CD4-positive, alpha-beta memory T cell (primary cell): ENCODE measurements around the gene BPGM. TPM values are rescaled to one million over a fixed set of nuclear protein-coding genes. Genes with fewer than 3 reads are reported as not detected.

Source experiments
- CTCF ChIA-PET: fragments of 350-600 bp; sonication (Branson Sonifier 250); formaldehyde crosslinking; loops from one replicate; lab custom pipeline; 2021; ENCODE audit warnings: inconsistent platforms; ENCODE audit not compliant: partially characterized antibody; lab: Charles Lee
- POLR2A ChIA-PET: fragments of 350-600 bp; sonication (Branson Sonifier 250); formaldehyde crosslinking; loops from one replicate; lab custom pipeline; 2021; ENCODE audit not compliant: partially characterized antibody; lab: Charles Lee
- DNase-seq, 5 donors: peaks; one replicate each; pipeline versions ENCODE4 v3.0.0 to v3.0.0-alpha.2; 2020 to 2022; ENCODE audit warnings: mixed read lengths in 1 of 5
- H3K27ac ChIP-seq: one replicate; pipeline ENCODE4 v1.7.0; 2013; ENCODE audit warnings: low read depth, low read length
- H3K27me3 ChIP-seq: 2 replicates; pipeline ENCODE4 v1.7.0; 2013; ENCODE audit warnings: mild to moderate bottlenecking, low read length, moderate library complexity; ENCODE audit not compliant: insufficient read depth
- H3K36me3 ChIP-seq: 2 replicates; pipeline ENCODE4 v1.7.0; 2013; ENCODE audit warnings: mild to moderate bottlenecking, low read length, moderate library complexity; ENCODE audit not compliant: insufficient read depth
- H3K4me1 ChIP-seq: 2 replicates; pipeline ENCODE4 v1.7.0; 2013; ENCODE audit warnings: mild to moderate bottlenecking, low read length, moderate library complexity; ENCODE audit not compliant: insufficient read depth
- H3K4me3 ChIP-seq, 2 donors: one replicate each; pipeline ENCODE4 v1.7.0; 2013; ENCODE audit warnings: low read length in 2 of 2, mild to moderate bottlenecking in 1 of 2
- H3K9me3 ChIP-seq, 2 donors: one replicate each; pipeline ENCODE4 v1.7.0; 2013; ENCODE audit warnings: low read length in 2 of 2, control low read depth in 1 of 2; ENCODE audit not compliant: control insufficient read depth in 1 of 2
- H3K27ac Mint-ChIP-seq, 7 donors: one replicate each; pipeline ENCODE4 v1.8.0; 2020 to 2021; ENCODE audit warnings: mixed read lengths in 7 of 7, mild to moderate bottlenecking in 6 of 7, inconsistent platforms in 3 of 7, moderate library complexity in 3 of 7
- H3K27me3 Mint-ChIP-seq, 2 donors: one replicate each; pipeline ENCODE4 v1.8.0; 2020 to 2021; ENCODE audit warnings: mixed read lengths in 2 of 2
- H3K36me3 Mint-ChIP-seq, 2 donors: one replicate each; pipeline ENCODE4 v1.8.0; 2020 to 2021; ENCODE audit warnings: mixed read lengths in 2 of 2, inconsistent platforms in 1 of 2, mild to moderate bottlenecking in 1 of 2
- H3K4me1 Mint-ChIP-seq, 4 donors: one replicate each; pipeline ENCODE4 v1.8.0; 2020 to 2021; ENCODE audit warnings: mixed read lengths in 4 of 4, mild to moderate bottlenecking in 1 of 4
- H3K4me3 Mint-ChIP-seq, 8 donors: one replicate each; pipeline ENCODE4 v1.8.0; 2020 to 2021; ENCODE audit warnings: mixed read lengths in 8 of 8, mild to moderate bottlenecking in 7 of 8, moderate library complexity in 6 of 8, inconsistent platforms in 3 of 8
- H3K9me3 Mint-ChIP-seq, 8 donors: one replicate each; pipeline ENCODE4 v1.8.0; 2020 to 2021; ENCODE audit warnings: mixed read lengths in 8 of 8, mild to moderate bottlenecking in 5 of 8, inconsistent platforms in 3 of 8, moderate library complexity in 1 of 8
- intact Hi-C: fragments of 100-400 bp; cut with micrococcal nuclease; formaldehyde crosslinking; loops from one replicate; pipeline ENCODE4 v1.15.1; 2023
- polyA plus RNA-seq, 2 donors: library from polyadenylated mRNA; unstranded; fragments of 300-500 nt; fragmentation: Illumina TruSeq; gene quantifications; one replicate each; pipeline ENCODE4 v1.2.3, GENCODE V29; 2021
- total RNA-seq, 2 experiments: library from RNA; stranded (reverse); gene quantifications; one replicate each; pipeline ENCODE4 v1.2.3, GENCODE V29; 2021

Gene BPGM
- total and polyA plus RNA-seq, 4 experiments from 2014 or later, result 13.7 to 27.8 (median 18.4) TPM

DNA sequence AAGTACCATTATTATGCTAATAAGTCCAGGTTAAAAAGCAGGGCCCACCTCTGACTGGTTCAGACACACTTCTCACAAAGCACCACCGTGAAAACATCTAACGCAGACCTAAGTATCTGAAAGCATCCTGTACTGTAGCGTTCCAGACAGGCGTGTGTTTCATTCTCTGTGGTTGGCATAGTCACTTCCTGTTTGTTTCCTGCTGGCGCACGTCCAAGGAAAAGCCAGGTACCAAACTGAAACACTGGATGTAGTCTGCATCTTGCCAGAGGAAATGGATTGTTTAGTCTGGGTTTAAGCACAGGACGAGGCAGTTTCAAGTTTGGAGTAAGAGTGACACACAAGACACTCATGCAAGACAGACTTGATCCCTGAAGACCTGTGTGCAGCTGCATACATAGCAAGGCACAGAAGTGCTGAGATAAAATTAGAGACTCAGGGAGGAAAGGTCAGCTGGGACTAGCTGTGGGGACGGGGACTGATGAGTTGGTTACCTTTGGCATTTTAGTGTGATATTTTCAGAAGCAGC lies 23.3 kb downstream of the BPGM start:
- POLR2A ChIA-PET, result interaction anchor here (0.8 to 5.7 kb wide), 7 partner anchors 8 to 499 kb away, joined by 4 to 119 read pairs (median 5); partner anchors contain the start of gene BPGM
- intact Hi-C loops, result loop anchor here (1.0 to 5.0 kb wide), 4 partner anchors 24 to 541 kb away; partner anchors contain the start of genes BPGM and WDR91

GRCh38 chr7:134671609-134672008 lies 25.0 kb downstream of the BPGM start:
- Histone ChIP-seq H3K9me3 (no peaks in the 10 kb centered on the region), H3K36me3 (no peaks in the 10 kb centered on the region), H3K4me1 (peaks cover 33% of the 10 kb centered on the region), H3K27me3 (no peaks in the 10 kb centered on the region), H3K4me3 (no peak overlapping the region), H3K27ac (no peak overlapping the region)
- Mint-ChIP-seq H3K36me3 (peaks cover 11 to 14% of the 10 kb centered on the region in 2 donors), H3K4me1 (peaks cover 30 to 44% (median 36%) of the 10 kb centered on the region in 4 donors), H3K27me3 (no peaks in the 10 kb centered on the region), H3K4me3 (peak overlapping the region in 1 of 8 donors; percentile 8), H3K27ac (peak overlapping the region; percentile 32 to 98 (median 79)), H3K9me3 (peaks cover 0 to 8% (median 3%) of the 10 kb centered on the region in 8 donors)
- CTCF ChIA-PET, result interaction anchor here (0.5 to 5.0 kb wide), 2 partner anchors 25 to 40 kb away, joined by 3 to 25 read pairs; partner anchors contain the start of gene BPGM
- DNase-seq, result no peak
- intact Hi-C loops, result loop anchor here (5.0 kb wide), 1 partner anchor 34 kb away; no protein-coding TSS in a partner anchor
- POLR2A ChIA-PET, result interaction anchor here (1.5 to 5.7 kb wide), 2 partner anchors 25 to 39 kb away, joined by 3 to 119 read pairs; partner anchors contain the start of gene BPGM

More for the DNA sequence above, 23.3 kb downstream of the BPGM start:
- H3K27ac ChIP-seq, result peak overlapping the region; percentile 48
- H3K36me3 ChIP-seq, result no peaks in the 10 kb centered on the region
- Mint-ChIP-seq H3K9me3 (peaks cover 0 to 9% (median 3%) of the 10 kb centered on the region in 8 donors), H3K4me3 (peak overlapping the region; percentile 74 to 87 (median 78)), H3K27ac (peak overlapping the region; percentile 91 to 100 (median 98)), H3K27me3 (no peaks in the 10 kb centered on the region), H3K36me3 (peaks cover 16% of the 10 kb centered on the region in 2 donors), H3K4me1 (peaks cover 26 to 46% (median 37%) of the 10 kb centered on the region in 4 donors)
- CTCF ChIA-PET, result interaction anchor here (0.8 to 5.0 kb wide), 6 partner anchors 11 to 499 kb away, joined by 3 to 25 read pairs (median 4); partner anchors contain the start of gene BPGM
- peaks cover 33% of the 10 kb centered on the region for H3K4me1 ChIP-seq
- H3K27me3 ChIP-seq, result no peaks in the 10 kb centered on the region
- H3K9me3 ChIP-seq, result no peaks in the 10 kb centered on the region
- DNase-seq, result peak; percentile 84 to 94 (median 85)
- H3K4me3 ChIP-seq, result peak overlapping the region in 1 of 2 donors; percentile 4

- Mint-ChIP-seq H3K4me3 (no peak overlapping the region), H3K36me3 (peaks cover 18 to 22% of the 10 kb centered on the region in 2 donors), H3K4me1 (peaks cover 26 to 34% (median 30%) of the 10 kb centered on the region in 4 donors), H3K27ac (no peak overlapping the region), H3K27me3 (no peaks in the 10 kb centered on the region), H3K9me3 (peaks cover 0 to 8% (median 3%) of the 10 kb centered on the region in 8 donors)
- ChIA-PET POLR2A (interaction anchor here (1.3 kb wide), 1 partner anchor 27 kb away, joined by 4 read pairs; no protein-coding TSS in a partner anchor), CTCF (interaction anchor here (0.7 kb wide), 1 partner anchor 52 kb away, joined by 3 read pairs; no protein-coding TSS in a partner anchor)
- H3K4me1 ChIP-seq, result peaks cover 18% of the 10 kb centered on the region
- no peaks in the 10 kb centered on the region for H3K9me3 ChIP-seq
- intact Hi-C loops, result loop anchor here (5.0 kb wide), 1 partner anchor 37 kb away; no protein-coding TSS in a partner anchor
- DNase-seq, result no peak
- no peak overlapping the region for H3K27ac ChIP-seq
- H3K4me3 ChIP-seq, result no peak overlapping the region
- no peaks in the 10 kb centered on the region for H3K36me3 ChIP-seq
- H3K27me3 ChIP-seq, result no peaks in the 10 kb centered on the region
Measured at GRCh38 chr7:134674424-134674823, 27.8 kb downstream of the BPGM start.

DNA sequence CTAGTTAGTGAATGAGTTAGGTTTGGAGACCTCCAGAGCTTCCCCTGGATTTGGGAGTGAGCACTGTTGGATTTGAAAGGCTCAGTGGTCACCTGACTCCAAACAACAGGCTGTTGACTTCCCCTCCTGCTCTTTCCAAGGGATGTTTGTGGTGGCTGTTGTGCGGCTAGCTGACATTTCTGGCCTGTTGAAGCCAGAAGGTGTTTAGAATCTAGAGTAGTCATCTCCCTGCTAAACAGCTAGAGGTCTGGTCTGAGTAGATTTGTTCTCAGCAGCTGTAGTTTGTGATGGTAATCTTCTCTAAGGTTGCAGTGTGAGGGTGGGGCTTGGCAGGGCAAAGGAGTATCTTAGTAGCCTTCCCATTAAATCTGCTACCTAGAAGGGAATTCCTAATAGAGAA lies 30.1 kb downstream of the BPGM start:
- intact Hi-C loops, result no loop called here
- Mint-ChIP-seq H3K4me1 (peaks cover 11 to 18% (median 17%) of the 10 kb centered on the region in 4 donors), H3K9me3 (peaks cover 0 to 8% (median 4%) of the 10 kb centered on the region in 8 donors), H3K36me3 (peaks cover 27 to 34% of the 10 kb centered on the region in 2 donors), H3K4me3 (no peak overlapping the region), H3K27ac (peak overlapping the region in 6 of 7 donors; percentile 0 to 63 (median 6)), H3K27me3 (no peaks in the 10 kb centered on the region)
- POLR2A ChIA-PET, result interaction anchor here (1.9 kb wide), 1 partner anchor 31 kb away, joined by 6 read pairs; no protein-coding TSS in a partner anchor
- no peak for DNase-seq
- Histone ChIP-seq H3K4me3 (no peak overlapping the region), H3K27me3 (no peaks in the 10 kb centered on the region), H3K9me3 (no peaks in the 10 kb centered on the region), H3K27ac (no peak overlapping the region), H3K36me3 (no peaks in the 10 kb centered on the region), H3K4me1 (peaks cover 3% of the 10 kb centered on the region)
- CTCF ChIA-PET, result no interaction called here

DNA sequence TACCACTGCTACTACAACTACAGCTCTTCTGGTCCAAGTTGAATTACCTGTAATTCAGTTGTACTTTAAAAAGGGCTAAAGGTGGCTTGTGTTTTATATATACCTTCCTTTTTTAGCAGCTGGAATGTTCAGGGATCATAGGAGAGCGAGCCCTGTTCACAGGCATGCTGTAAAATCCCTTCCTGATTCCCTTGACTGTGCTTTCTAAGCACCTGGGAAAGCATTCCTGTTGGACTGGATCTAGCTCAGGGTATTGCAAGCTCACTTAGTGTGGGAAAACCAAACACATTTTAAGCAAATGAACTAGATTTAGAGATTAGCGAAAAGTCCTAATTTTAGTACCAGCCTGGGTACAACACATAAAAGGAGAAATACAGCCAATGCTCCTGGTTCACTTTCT lies 31.5 kb downstream of the BPGM start:
- ChIA-PET POLR2A (interaction anchor here (0.9 to 2.4 kb wide), 3 partner anchors 9 to 32 kb away, joined by 3 to 11 read pairs (median 4); no protein-coding TSS in a partner anchor), CTCF (interaction anchor here (1.0 to 1.9 kb wide), 5 partner anchors 9 to 72 kb away, joined by 3 to 6 read pairs (median 6); partner anchors contain the start of gene BPGM)
- Histone ChIP-seq H3K4me3 (no peak overlapping the region), H3K4me1 (no peaks in the 10 kb centered on the region), H3K27me3 (no peaks in the 10 kb centered on the region), H3K36me3 (no peaks in the 10 kb centered on the region), H3K9me3 (no peaks in the 10 kb centered on the region), H3K27ac (no peak overlapping the region)
- Mint-ChIP-seq H3K27me3 (no peaks in the 10 kb centered on the region), H3K4me3 (no peak overlapping the region), H3K4me1 (peaks cover 8 to 14% (median 12%) of the 10 kb centered on the region in 4 donors), H3K9me3 (peaks cover 0 to 8% (median 4%) of the 10 kb centered on the region in 8 donors), H3K27ac (peak overlapping the region in 4 of 7 donors; percentile 17 to 81 (median 63)), H3K36me3 (peaks cover 27 to 34% of the 10 kb centered on the region in 2 donors)
- DNase-seq, result no peak
- intact Hi-C loops, result no loop called here

GRCh38 chr7:134679006-134679405 lies 32.4 kb downstream of the BPGM start:
- H3K4me3 Mint-ChIP-seq, result no peak overlapping the region
- no peak overlapping the region for H3K4me3 ChIP-seq
- no peak overlapping the region for H3K27ac ChIP-seq
- peaks cover 0 to 8% (median 4%) of the 10 kb centered on the region in 8 donors for H3K9me3 Mint-ChIP-seq
- H3K4me1 ChIP-seq, result no peaks in the 10 kb centered on the region
- peak overlapping the region in 6 of 7 donors; percentile 10 to 82 (median 38) for H3K27ac Mint-ChIP-seq
- no peaks in the 10 kb centered on the region for H3K27me3 ChIP-seq
- H3K36me3 ChIP-seq, result no peaks in the 10 kb centered on the region
- peaks cover 8 to 14% (median 10%) of the 10 kb centered on the region in 4 donors for H3K4me1 Mint-ChIP-seq
- H3K27me3 Mint-ChIP-seq, result no peaks in the 10 kb centered on the region
- no peaks in the 10 kb centered on the region for H3K9me3 ChIP-seq
- ChIA-PET CTCF (interaction anchor here (1.7 to 1.9 kb wide), 3 partner anchors 8 to 32 kb away, joined by 5 to 6 read pairs (median 6); partner anchors contain the start of gene BPGM), POLR2A (interaction anchor here (2.4 kb wide), 1 partner anchor 10 kb away, joined by 11 read pairs; no protein-coding TSS in a partner anchor)
- DNase-seq, result no peak
- intact Hi-C loops, result no loop called here
- peaks cover 25 to 29% of the 10 kb centered on the region in 2 donors for H3K36me3 Mint-ChIP-seq
